Body of pancreas (tissue), 4 donors: Measurements from ENCODE around the gene SLAMF9.

Experiments
- CTCF ChIP-seq, 7 experiments: fragments of 450-650 bp in 4 of 7; fragments of 200-600 bp in 3 of 7; sonication (generic) in 3 of 7; IDR thresholded peaks; one replicate each; pipeline ENCODE4 v1.5.1; 2016 to 2019; ENCODE audit warnings: antibody characterized with exemption in 7 of 7
- POLR2A ChIP-seq, 3 donors: fragments of 450-650 bp; IDR thresholded peaks; one replicate each; pipeline ENCODE4 v1.6.1; 2016; ENCODE audit warnings: antibody characterized with exemption in 3 of 3, mild to moderate bottlenecking in 2 of 3

- TF ChIP-seq CTCF (IDR thresholded peaks at IDR 0.05) (no peak), POLR2A (IDR thresholded peaks at IDR 0.05) (no peak)
These were observed 10.1 kb upstream of the SLAMF9 start for GRCh38 chr1:159964144-159964543.
